Prostate gland (tissue), 2 donors: ENCODE data around the gene NPPC. TPM values are rescaled to one million over a fixed set of nuclear protein-coding genes. Genes with fewer than 3 reads are reported as not detected.

Source experiments
- DNase-seq: peaks from one replicate; pipeline ENCODE4 v3.0.0-alpha.2; 2019; ENCODE audit warnings: low spot score
- H3K27ac ChIP-seq, 2 donors: fragments of 200-600 bp; sonication (generic); 2 replicates each; pipeline ENCODE4 v1.5.1; 2017 to 2019
- H3K27me3 ChIP-seq: fragments of 200-600 bp; sonication (generic); replicated peaks from 2 replicates; pipeline ENCODE4 v1.5.1; 2019; ENCODE audit not compliant: insufficient read depth
- H3K36me3 ChIP-seq, 2 donors: fragments of 200-600 bp; sonication (generic); 1 replicate in 1 of 2; 2 replicates in 1 of 2; pipeline versions ENCODE4 v1.5.1 to v1.8.1; 2017 to 2019
- H3K4me1 ChIP-seq: fragments of 200-600 bp; sonication (generic); replicated peaks from 2 replicates; pipeline ENCODE4 v1.5.1; 2019
- H3K4me3 ChIP-seq, 2 donors: fragments of 200-600 bp; sonication (generic); 2 replicates each; pipeline ENCODE4 v1.5.1; 2017 to 2019
- H3K9me3 ChIP-seq: fragments of 200-600 bp; sonication (generic); 2 replicates; pipeline ENCODE4 v1.5.1; 2017
- CTCF ChIP-seq, 4 experiments: fragments of 200-600 bp in 2 of 4; fragments of 450-650 bp in 2 of 4; sonication (generic) in 2 of 4; IDR thresholded peaks; 1 replicate in 3 of 4; 2 replicates in 1 of 4; pipeline ENCODE4 v1.5.1; 2016 to 2019; ENCODE audit warnings: antibody characterized with exemption in 4 of 4, mild to moderate bottlenecking in 2 of 4, moderate library complexity in 2 of 4
- POLR2A ChIP-seq: fragments of 450-650 bp; IDR thresholded peaks from one replicate; pipeline ENCODE4 v1.6.1; 2016; ENCODE audit warnings: antibody characterized with exemption, mild to moderate bottlenecking
- POLR2AphosphoS5 ChIP-seq: sonication (generic); formaldehyde crosslinking; IDR thresholded peaks from one replicate; pipeline ENCODE4 v1.6.1; 2017; ENCODE audit warnings: antibody characterized with exemption
- WGBS: methylation state at CpG from one replicate; pipeline ENCODE4 v1.1.5; 2018; 5-methylcytosine and 5-hydroxymethylcytosine counted together
- intact Hi-C: fragments of 100-400 bp; cut with DNase I; formaldehyde crosslinking; loops from one replicate; pipeline ENCODE4 v1.14.2; 2022
- total RNA-seq, 2 donors: library from RNA; depleted of rRNA; stranded (reverse); fragments of >200 nt; gene quantifications; one replicate each; pipeline ENCODE4 v1.1.0, GENCODE V29; 2016

Gene NPPC
- total RNA-seq, 2 donors from 2014 or later, result 3.2 to 6.4 TPM

- no peaks in the 10 kb centered on the region for H3K9me3 ChIP-seq
- H3K27ac ChIP-seq, result no peak overlapping the region
- TF ChIP-seq CTCF (IDR thresholded peaks at IDR 0.05) (no peak), POLR2A (no peak), POLR2AphosphoS5 (no peak)
- peaks cover 3% of the 10 kb centered on the region for H3K27me3 ChIP-seq
- intact Hi-C loops, result loop anchor here (5.0 kb wide), 1 partner anchor 215 kb away; no protein-coding TSS in a partner anchor
- peak; percentile 23 for DNase-seq
- 10% methylated on average over 51 of the region's 51 CpGs for WGBS
- no peaks in the 10 kb centered on the region for H3K36me3 ChIP-seq
- H3K4me1 ChIP-seq, result peaks cover 6% of the 10 kb centered on the region
- H3K4me3 ChIP-seq, result peak overlapping the region; percentile 27 to 28
Observed at GRCh38 chr2:231926761-231927565, 767 bp upstream of the NPPC start.

GRCh38 chr2:231925303-231926179 lies 655 bp downstream of the NPPC start:
- no peaks in the 10 kb centered on the region for H3K9me3 ChIP-seq
- intact Hi-C loops, result loop anchor here (2.0 to 5.0 kb wide), 2 partner anchors 217 to 401 kb away; no protein-coding TSS in a partner anchor

GRCh38 chr2:231924889-231925275 lies 1.3 kb downstream of the NPPC start:
- H3K9me3 ChIP-seq, result no peaks in the 10 kb centered on the region
- 22% methylated on average over 7 of the region's 8 CpGs for WGBS
- H3K27ac ChIP-seq, result no peak overlapping the region
- peaks cover 6% of the 10 kb centered on the region for H3K4me1 ChIP-seq
- TF ChIP-seq POLR2A (no peak), POLR2AphosphoS5 (no peak), CTCF (IDR thresholded peaks at IDR 0.05) (no peak)
- DNase-seq, result no peak
- peaks cover 3% of the 10 kb centered on the region for H3K27me3 ChIP-seq
- intact Hi-C loops, result loop anchor here (2.0 to 5.0 kb wide), 3 partner anchors 217 to 597 kb away; partner anchors contain the start of gene PRSS56
- no peak overlapping the region for H3K4me3 ChIP-seq
- H3K36me3 ChIP-seq, result no peaks in the 10 kb centered on the region

More at GRCh38 chr2:231925303-231926179, 655 bp downstream of the NPPC start:
- H3K27me3 ChIP-seq, result peaks cover 3% of the 10 kb centered on the region
- H3K4me3 ChIP-seq, result peak overlapping the region; percentile 27 to 28
- WGBS, result under 1% methylated on average over 41 of the region's 96 CpGs
- no peak overlapping the region for H3K27ac ChIP-seq
- H3K4me1 ChIP-seq, result peaks cover 6% of the 10 kb centered on the region
- DNase-seq, result peak; percentile 82
- TF ChIP-seq POLR2AphosphoS5, result no peak
- no peak for TF ChIP-seq POLR2A
- TF ChIP-seq CTCF (IDR thresholded peaks at IDR 0.05), result peak; percentile 92 to 95 (median 94)
- no peaks in the 10 kb centered on the region for H3K36me3 ChIP-seq

- WGBS, result 51% methylated on average over 24 of the region's 24 CpGs
- Histone ChIP-seq H3K36me3 (no peaks in the 10 kb centered on the region), H3K9me3 (no peaks in the 10 kb centered on the region), H3K27me3 (no peaks in the 10 kb centered on the region), H3K4me1 (peaks cover 6% of the 10 kb centered on the region), H3K27ac (no peak overlapping the region), H3K4me3 (no peak overlapping the region)
- intact Hi-C loops, result loop anchor here (2.0 to 5.0 kb wide), 2 partner anchors 403 to 598 kb away; partner anchors contain the start of gene PRSS56
- no peak for TF ChIP-seq POLR2AphosphoS5
- no peak for TF ChIP-seq CTCF (IDR thresholded peaks at IDR 0.05)
- no peak for TF ChIP-seq POLR2A
- DNase-seq, result no peak
Observed at GRCh38 chr2:231923951-231924888, 2.0 kb downstream of the NPPC start.
